ENCODE measurements around the gene MT2A. TPM values are rescaled to one million over a fixed set of nuclear protein-coding genes. Genes with fewer than 3 reads are reported as not detected.

Gene MT2A
- total and polyA plus RNA-seq, 2 of the 13 experiments (the other 11 are each of a cell fraction or from before 2014, with no cell fraction given), result 135 to 371 TPM

DNA sequence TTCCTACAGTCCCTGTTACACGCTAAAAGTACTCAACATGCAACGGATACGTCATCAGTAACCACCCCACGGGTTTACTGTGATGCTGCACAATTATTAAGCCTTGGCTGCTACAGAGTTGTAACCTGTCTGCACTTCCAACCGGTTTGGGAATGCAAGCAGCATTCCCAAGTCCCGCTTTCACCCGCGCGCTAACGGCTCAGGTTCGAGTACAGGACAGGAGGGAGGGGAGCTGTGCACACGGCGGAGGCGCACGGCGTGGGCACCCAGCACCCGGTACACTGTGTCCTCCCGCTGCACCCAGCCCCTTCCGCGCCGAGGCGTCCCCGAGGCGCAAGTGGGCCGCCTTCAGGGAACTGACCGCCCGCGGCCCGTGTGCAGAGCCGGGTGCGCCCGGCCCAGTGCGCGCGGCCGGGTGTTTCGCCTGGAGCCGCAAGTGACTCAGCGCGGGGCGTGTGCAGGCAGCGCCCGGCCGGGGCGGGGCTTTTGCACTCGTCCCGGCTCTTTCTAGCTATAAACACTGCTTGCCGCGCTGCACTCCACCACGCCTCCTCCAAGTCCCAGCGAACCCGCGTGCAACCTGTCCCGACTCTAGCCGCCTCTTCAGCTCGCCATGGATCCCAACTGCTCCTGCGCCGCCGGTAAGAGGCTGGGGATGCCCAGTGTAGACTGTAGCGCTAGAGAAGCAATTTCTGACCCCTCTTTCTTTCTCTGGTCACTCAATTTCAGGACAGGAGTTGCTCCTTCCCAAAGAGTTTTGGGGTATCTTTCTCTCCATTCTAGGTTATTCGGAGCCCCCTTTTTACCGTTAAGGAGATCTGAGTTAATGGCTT is at the start of gene MT2A (continued):
- TF ChIP-seq FOXP1 (IDR thresholded peaks at IDR 0.05), result no peak
- TF ChIP-seq FOXP1 (CRISPR knock-in tag; IDR thresholded peaks at IDR 0.05), result peak; percentile 38; the same call in 1 of the 2 replicates
- TF ChIP-seq CBX1 (IDR thresholded peaks at IDR 0.05; ENCODE audit: low read depth), result peak; percentile 37
- TF ChIP-seq ZNF672 (CRISPR knock-in tag; IDR thresholded peaks at IDR 0.05), result peak; percentile 36; the same call in 1 of the 2 replicates
- TF ChIP-seq, protein P1, sequence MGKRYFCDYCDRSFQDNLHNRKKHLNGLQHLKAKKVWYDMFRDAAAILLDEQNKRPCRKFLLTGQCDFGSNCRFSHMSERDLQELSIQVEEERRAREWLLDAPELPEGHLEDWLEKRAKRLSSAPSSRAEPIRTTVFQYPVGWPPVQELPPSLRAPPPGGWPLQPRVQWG (CRISPR knock-in tag; IDR thresholded peaks at IDR 0.05; ENCODE audit: borderline replicate concordance, low read depth), result no peak
- no peak for TF ChIP-seq NR1H2 (CRISPR knock-in tag; IDR thresholded peaks at IDR 0.05; ENCODE audit: borderline replicate concordance, low read depth)
- peak; percentile 80 for TF ChIP-seq U2AF1 (optimal IDR thresholded peaks at IDR 0.05; ENCODE audit: low read depth, low read length)
- TF ChIP-seq, protein P2, sequence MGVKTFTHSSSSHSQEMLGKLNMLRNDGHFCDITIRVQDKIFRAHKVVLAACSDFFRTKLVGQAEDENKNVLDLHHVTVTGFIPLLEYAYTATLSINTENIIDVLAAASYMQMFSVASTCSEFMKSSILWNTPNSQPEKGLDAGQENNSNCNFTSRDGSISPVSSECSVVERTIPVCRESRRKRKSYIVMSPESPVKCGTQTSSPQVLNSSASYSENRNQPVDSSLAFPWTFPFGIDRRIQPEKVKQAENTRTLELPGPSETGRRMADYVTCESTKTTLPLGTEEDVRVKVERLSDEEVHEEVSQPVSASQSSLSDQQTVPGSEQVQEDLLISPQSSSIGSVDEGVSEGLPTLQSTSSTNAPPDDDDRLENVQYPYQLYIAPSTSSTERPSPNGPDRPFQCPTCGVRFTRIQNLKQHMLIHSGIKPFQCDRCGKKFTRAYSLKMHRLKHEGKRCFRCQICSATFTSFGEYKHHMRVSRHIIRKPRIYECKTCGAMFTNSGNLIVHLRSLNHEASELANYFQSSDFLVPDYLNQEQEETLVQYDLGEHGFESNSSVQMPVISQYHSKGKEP (CRISPR knock-in tag; IDR thresholded peaks at IDR 0.05), result no peak
- TF ChIP-seq, protein P3, sequence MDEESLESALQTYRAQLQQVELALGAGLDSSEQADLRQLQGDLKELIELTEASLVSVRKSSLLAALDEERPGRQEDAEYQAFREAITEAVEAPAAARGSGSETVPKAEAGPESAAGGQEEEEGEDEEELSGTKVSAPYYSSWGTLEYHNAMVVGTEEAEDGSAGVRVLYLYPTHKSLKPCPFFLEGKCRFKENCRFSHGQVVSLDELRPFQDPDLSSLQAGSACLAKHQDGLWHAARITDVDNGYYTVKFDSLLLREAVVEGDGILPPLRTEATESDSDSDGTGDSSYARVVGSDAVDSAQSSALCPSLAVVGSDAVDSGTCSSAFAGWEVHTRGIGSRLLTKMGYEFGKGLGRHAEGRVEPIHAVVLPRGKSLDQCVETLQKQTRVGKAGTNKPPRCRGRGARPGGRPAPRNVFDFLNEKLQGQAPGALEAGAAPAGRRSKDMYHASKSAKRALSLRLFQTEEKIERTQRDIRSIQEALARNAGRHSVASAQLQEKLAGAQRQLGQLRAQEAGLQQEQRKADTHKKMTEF (CRISPR knock-in tag; IDR thresholded peaks at IDR 0.05), result peak; percentile 97
- TF ChIP-seq ZNF501 (CRISPR knock-in tag; IDR thresholded peaks at IDR 0.05), result peak; percentile 36; the same call in 1 of the 2 replicates
- TF ChIP-seq, protein P4, sequence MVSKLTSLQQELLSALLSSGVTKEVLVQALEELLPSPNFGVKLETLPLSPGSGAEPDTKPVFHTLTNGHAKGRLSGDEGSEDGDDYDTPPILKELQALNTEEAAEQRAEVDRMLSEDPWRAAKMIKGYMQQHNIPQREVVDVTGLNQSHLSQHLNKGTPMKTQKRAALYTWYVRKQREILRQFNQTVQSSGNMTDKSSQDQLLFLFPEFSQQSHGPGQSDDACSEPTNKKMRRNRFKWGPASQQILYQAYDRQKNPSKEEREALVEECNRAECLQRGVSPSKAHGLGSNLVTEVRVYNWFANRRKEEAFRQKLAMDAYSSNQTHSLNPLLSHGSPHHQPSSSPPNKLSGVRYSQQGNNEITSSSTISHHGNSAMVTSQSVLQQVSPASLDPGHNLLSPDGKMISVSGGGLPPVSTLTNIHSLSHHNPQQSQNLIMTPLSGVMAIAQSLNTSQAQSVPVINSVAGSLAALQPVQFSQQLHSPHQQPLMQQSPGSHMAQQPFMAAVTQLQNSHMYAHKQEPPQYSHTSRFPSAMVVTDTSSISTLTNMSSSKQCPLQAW (CRISPR knock-in tag; IDR thresholded peaks at IDR 0.05), result peak; percentile 43
- TF ChIP-seq CENPT (CRISPR knock-in tag; IDR thresholded peaks at IDR 0.05; ENCODE audit: low read depth), result peak; percentile 8; the same call in 1 of the 2 replicates
- peak in 1 of 2 experiments; percentile 91; a peak in 2 of 4 replicates for TF ChIP-seq KLF16 (CRISPR knock-in tag; IDR thresholded peaks at IDR 0.05)
- TF ChIP-seq ZNF670 (CRISPR knock-in tag; IDR thresholded peaks at IDR 0.05; ENCODE audit: borderline replicate concordance), result peak; percentile 84; the same call in 1 of the 2 replicates
- TF ChIP-seq HES4 (CRISPR knock-in tag; IDR thresholded peaks at IDR 0.05; ENCODE audit: borderline replicate concordance), result peak; percentile 81; the same call in 1 of the 2 replicates
- no peak for TF ChIP-seq TCF7L2 (IDR thresholded peaks at IDR 0.05; ENCODE audit: low read depth, low read length)
- TF ChIP-seq, protein P5, sequence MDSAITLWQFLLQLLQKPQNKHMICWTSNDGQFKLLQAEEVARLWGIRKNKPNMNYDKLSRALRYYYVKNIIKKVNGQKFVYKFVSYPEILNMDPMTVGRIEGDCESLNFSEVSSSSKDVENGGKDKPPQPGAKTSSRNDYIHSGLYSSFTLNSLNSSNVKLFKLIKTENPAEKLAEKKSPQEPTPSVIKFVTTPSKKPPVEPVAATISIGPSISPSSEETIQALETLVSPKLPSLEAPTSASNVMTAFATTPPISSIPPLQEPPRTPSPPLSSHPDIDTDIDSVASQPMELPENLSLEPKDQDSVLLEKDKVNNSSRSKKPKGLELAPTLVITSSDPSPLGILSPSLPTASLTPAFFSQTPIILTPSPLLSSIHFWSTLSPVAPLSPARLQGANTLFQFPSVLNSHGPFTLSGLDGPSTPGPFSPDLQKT (CRISPR knock-in tag; IDR thresholded peaks at IDR 0.05; ENCODE audit: borderline replicate concordance), result no peak
- TF ChIP-seq ZNF850 (CRISPR knock-in tag; conservative IDR thresholded peaks at IDR 0.05), result 0 out of 2 replicates have a peak, but pooled peaks have one; percentile 11
- no peak; the same call in 1 of the 2 replicates for TF ChIP-seq KDM6A (CRISPR knock-in tag; IDR thresholded peaks at IDR 0.05; ENCODE audit: low read depth)
- no peak for TF ChIP-seq PCBP2 (optimal IDR thresholded peaks at IDR 0.05; ENCODE audit: low read depth, low read length, poor library complexity, severe bottlenecking)
- no peak; the same call in 1 of the 2 replicates for TF ChIP-seq MIXL1 (CRISPR knock-in tag; IDR thresholded peaks at IDR 0.05)
- TF ChIP-seq ZNF546 (CRISPR knock-in tag; conservative IDR thresholded peaks at IDR 0.05), result no peak
- TF ChIP-seq KDM3A (CRISPR knock-in tag; IDR thresholded peaks at IDR 0.05; ENCODE audit: low read depth), result peak; percentile 56; the same call in 1 of the 2 replicates
